Nephron (organoid): ENCODE data around the gene CERS5.

Experiments used
- H3K27ac Mint-ChIP-seq, 3 experiments: 2 replicates each; pipeline ENCODE4 v1.8.0; 2020; ENCODE audit warnings: mixed read lengths in 3 of 3, mild to moderate bottlenecking in 2 of 3, moderate library complexity in 1 of 3
- H3K27me3 Mint-ChIP-seq: 2 replicates; pipeline ENCODE4 v1.8.0; 2021; ENCODE audit warnings: low read depth, mild to moderate bottlenecking, moderate library complexity, mixed read lengths
- H3K36me3 Mint-ChIP-seq: 2 replicates; pipeline ENCODE4 v1.8.0; 2020; ENCODE audit warnings: low read depth, mixed read lengths
- H3K4me1 Mint-ChIP-seq: 2 replicates; pipeline ENCODE4 v1.8.0; 2020; ENCODE audit warnings: mixed read lengths
- H3K4me3 Mint-ChIP-seq, 3 experiments: 2 replicates each; pipeline ENCODE4 v1.8.0; 2020; ENCODE audit warnings: mild to moderate bottlenecking in 3 of 3, mixed read lengths in 3 of 3, moderate library complexity in 2 of 3
- H3K9me3 Mint-ChIP-seq: 2 replicates; pipeline ENCODE4 v1.8.0; 2020; ENCODE audit warnings: mixed read lengths
- TF ChIP-seq, protein P1 (sequence below), 3 experiments: fragments of 200-600 bp; sonication (generic); IDR thresholded peaks; one replicate each; pipeline ENCODE4 v1.5.0; 2021; ENCODE audit warnings: antibody characterized with exemption in 3 of 3; ENCODE audit not compliant: unreplicated experiment in 3 of 3

The CERS5 gene

DNA sequence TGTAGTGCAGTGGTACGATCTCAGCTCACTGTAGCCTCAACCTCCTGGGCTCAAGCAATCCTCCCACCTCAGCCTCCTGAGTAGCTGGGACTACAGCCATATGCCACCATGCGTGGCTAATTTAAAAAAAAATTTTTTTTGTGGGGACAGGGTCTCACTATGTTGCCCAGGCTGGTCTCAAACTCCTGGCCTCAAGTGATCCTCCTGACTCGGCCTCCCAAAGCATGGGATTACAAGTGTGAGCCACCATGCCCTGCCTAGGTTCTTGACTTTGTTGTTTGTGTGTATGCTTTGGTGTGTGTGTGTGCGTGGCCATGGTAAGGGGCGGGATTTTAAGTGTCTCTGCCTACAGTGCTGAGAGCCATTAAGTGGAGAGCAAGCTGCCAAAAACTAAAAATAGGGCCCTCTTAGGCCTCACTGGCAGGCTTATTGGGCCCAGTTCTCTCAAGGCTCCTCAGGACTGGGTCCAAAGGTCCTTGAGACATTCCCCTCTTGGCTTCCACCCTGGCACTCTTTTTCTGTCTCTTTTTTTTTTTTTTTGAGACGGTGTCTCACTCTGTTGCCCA is 50.0 kb downstream of the CERS5 start:
- TF ChIP-seq, protein P1, sequence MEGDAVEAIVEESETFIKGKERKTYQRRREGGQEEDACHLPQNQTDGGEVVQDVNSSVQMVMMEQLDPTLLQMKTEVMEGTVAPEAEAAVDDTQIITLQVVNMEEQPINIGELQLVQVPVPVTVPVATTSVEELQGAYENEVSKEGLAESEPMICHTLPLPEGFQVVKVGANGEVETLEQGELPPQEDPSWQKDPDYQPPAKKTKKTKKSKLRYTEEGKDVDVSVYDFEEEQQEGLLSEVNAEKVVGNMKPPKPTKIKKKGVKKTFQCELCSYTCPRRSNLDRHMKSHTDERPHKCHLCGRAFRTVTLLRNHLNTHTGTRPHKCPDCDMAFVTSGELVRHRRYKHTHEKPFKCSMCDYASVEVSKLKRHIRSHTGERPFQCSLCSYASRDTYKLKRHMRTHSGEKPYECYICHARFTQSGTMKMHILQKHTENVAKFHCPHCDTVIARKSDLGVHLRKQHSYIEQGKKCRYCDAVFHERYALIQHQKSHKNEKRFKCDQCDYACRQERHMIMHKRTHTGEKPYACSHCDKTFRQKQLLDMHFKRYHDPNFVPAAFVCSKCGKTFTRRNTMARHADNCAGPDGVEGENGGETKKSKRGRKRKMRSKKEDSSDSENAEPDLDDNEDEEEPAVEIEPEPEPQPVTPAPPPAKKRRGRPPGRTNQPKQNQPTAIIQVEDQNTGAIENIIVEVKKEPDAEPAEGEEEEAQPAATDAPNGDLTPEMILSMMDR (IDR thresholded peaks at IDR 0.05; ENCODE audit: unreplicated experiment in 3 of 3), result no peak
- H3K4me3 Mint-ChIP-seq, result peak overlapping the region; percentile 44 to 54 (median 52)
- no peaks in the 10 kb centered on the region for H3K9me3 Mint-ChIP-seq
- H3K27me3 Mint-ChIP-seq, result no peaks in the 10 kb centered on the region
- H3K36me3 Mint-ChIP-seq, result peaks cover 19% of the 10 kb centered on the region
- H3K4me1 Mint-ChIP-seq, result peaks cover 15% of the 10 kb centered on the region
- H3K27ac Mint-ChIP-seq, result no peak overlapping the region

- no peaks in the 10 kb centered on the region for H3K27me3 Mint-ChIP-seq
- peak overlapping the region; percentile 86 to 98 (median 93) for H3K27ac Mint-ChIP-seq
- H3K9me3 Mint-ChIP-seq, result no peaks in the 10 kb centered on the region
- peak overlapping the region; percentile 96 to 98 (median 98) for H3K4me3 Mint-ChIP-seq
- peaks cover 9% of the 10 kb centered on the region for H3K36me3 Mint-ChIP-seq
- TF ChIP-seq, protein P1 (IDR thresholded peaks at IDR 0.05; ENCODE audit: unreplicated experiment in 3 of 3), result no peak
- peaks cover 43% of the 10 kb centered on the region for H3K4me1 Mint-ChIP-seq
Observed at GRCh38 chr12:50112456-50113218, 54.5 kb downstream of the CERS5 start.

GRCh38 chr12:50111693-50112455 is 55.3 kb downstream of the CERS5 start, which contains the start of gene COX14:
COX14 (plus strand) TSS chr12:50112236; CDS start chr12:50120044, 7,808 bp downstream.
- Mint-ChIP-seq H3K27me3 (no peaks in the 10 kb centered on the region), H3K36me3 (peaks cover 9% of the 10 kb centered on the region), H3K27ac (peak within 1 kb of the TSS; percentile 86 to 98 (median 93)), H3K4me3 (peak within 1 kb of the TSS; percentile 96 to 98 (median 98)), H3K9me3 (no peaks in the 10 kb centered on the region), H3K4me1 (peaks cover 43% of the 10 kb centered on the region)
- TF ChIP-seq, protein P1 (IDR thresholded peaks at IDR 0.05; ENCODE audit: unreplicated experiment in 3 of 3), result peak; percentile 92 to 96 (median 94)

- peaks cover 38% of the 10 kb centered on the region for H3K4me1 Mint-ChIP-seq
- peaks cover 6% of the 10 kb centered on the region for H3K36me3 Mint-ChIP-seq
- TF ChIP-seq, protein P1 (IDR thresholded peaks at IDR 0.05; ENCODE audit: unreplicated experiment in 3 of 3), result no peak
- peak overlapping the region; percentile 96 to 98 (median 98) for H3K4me3 Mint-ChIP-seq
- peak overlapping the region; percentile 86 to 98 (median 93) for H3K27ac Mint-ChIP-seq
- H3K27me3 Mint-ChIP-seq, result no peaks in the 10 kb centered on the region
- no peaks in the 10 kb centered on the region for H3K9me3 Mint-ChIP-seq
Observed at GRCh38 chr12:50111395-50111692, 55.8 kb downstream of the CERS5 start.

- Mint-ChIP-seq H3K27ac (peak overlapping the region; percentile 86 to 98 (median 93)), H3K4me3 (peak overlapping the region; percentile 96 to 98 (median 98)), H3K9me3 (no peaks in the 10 kb centered on the region), H3K27me3 (no peaks in the 10 kb centered on the region), H3K4me1 (peaks cover 36% of the 10 kb centered on the region), H3K36me3 (peaks cover 3% of the 10 kb centered on the region)
- TF ChIP-seq, protein P1 (IDR thresholded peaks at IDR 0.05; ENCODE audit: unreplicated experiment in 3 of 3), result no peak
Observed at GRCh38 chr12:50110762-50111351, 56.3 kb downstream of the CERS5 start.
